Endothelial cell (in vitro differentiated cells): ENCODE data around the gene KRTAP5-4. TPM values are rescaled to one million over a fixed set of nuclear protein-coding genes. Genes with fewer than 3 reads are reported as not detected.
"Not testable (repeated sequence)": the region's sequence is repeated elsewhere in the genome, so short reads cannot be mapped to it uniquely, and the experiment has no call there.

Source experiments
- DNase-seq: peaks from one replicate; pipeline ENCODE4 v3.0.0; 2021; ENCODE audit warnings: low spot score
- H3K27ac Mint-ChIP-seq: one replicate; pipeline ENCODE4 v1.8.0; 2021; ENCODE audit warnings: mixed read lengths, inconsistent platforms; ENCODE audit not compliant: unreplicated experiment
- H3K27me3 Mint-ChIP-seq: one replicate; pipeline ENCODE4 v1.8.0; 2021; ENCODE audit warnings: mild to moderate bottlenecking, moderate library complexity, mixed read lengths, inconsistent platforms; ENCODE audit not compliant: unreplicated experiment
- H3K36me3 Mint-ChIP-seq: one replicate; pipeline ENCODE4 v1.8.0; 2021; ENCODE audit warnings: mild to moderate bottlenecking, low read depth, mixed read lengths, inconsistent platforms; ENCODE audit not compliant: unreplicated experiment
- H3K4me1 Mint-ChIP-seq: one replicate; pipeline ENCODE4 v1.8.0; 2021; ENCODE audit warnings: mild to moderate bottlenecking, mixed read lengths, inconsistent platforms; ENCODE audit not compliant: unreplicated experiment
- H3K4me3 Mint-ChIP-seq: one replicate; pipeline ENCODE4 v1.8.0; 2021; ENCODE audit warnings: mild to moderate bottlenecking, mixed read lengths, inconsistent platforms; ENCODE audit not compliant: unreplicated experiment
- H3K9me3 Mint-ChIP-seq: one replicate; pipeline ENCODE4 v1.8.0; 2021; ENCODE audit warnings: mixed read lengths, inconsistent platforms; ENCODE audit not compliant: unreplicated experiment
- total RNA-seq: library from RNA; stranded (reverse); fragmentation: NEBNext Ultra II Directional; extraction: Animal tissue kit (Norgen Biotek cat#: 25700); gene quantifications from one replicate; pipeline ENCODE4 v1.2.1, GENCODE V29; 2021; ENCODE audit not compliant: unreplicated experiment
- TF ChIP-seq, protein P1 (sequence below): fragments of 200-600 bp; sonication (generic); IDR thresholded peaks from one replicate; pipeline ENCODE4 v1.5.0; 2021; ENCODE audit warnings: antibody characterized with exemption; ENCODE audit not compliant: unreplicated experiment

Gene KRTAP5-4
- total RNA-seq, 1 donor from 2014 or later, result not detected

DNA sequence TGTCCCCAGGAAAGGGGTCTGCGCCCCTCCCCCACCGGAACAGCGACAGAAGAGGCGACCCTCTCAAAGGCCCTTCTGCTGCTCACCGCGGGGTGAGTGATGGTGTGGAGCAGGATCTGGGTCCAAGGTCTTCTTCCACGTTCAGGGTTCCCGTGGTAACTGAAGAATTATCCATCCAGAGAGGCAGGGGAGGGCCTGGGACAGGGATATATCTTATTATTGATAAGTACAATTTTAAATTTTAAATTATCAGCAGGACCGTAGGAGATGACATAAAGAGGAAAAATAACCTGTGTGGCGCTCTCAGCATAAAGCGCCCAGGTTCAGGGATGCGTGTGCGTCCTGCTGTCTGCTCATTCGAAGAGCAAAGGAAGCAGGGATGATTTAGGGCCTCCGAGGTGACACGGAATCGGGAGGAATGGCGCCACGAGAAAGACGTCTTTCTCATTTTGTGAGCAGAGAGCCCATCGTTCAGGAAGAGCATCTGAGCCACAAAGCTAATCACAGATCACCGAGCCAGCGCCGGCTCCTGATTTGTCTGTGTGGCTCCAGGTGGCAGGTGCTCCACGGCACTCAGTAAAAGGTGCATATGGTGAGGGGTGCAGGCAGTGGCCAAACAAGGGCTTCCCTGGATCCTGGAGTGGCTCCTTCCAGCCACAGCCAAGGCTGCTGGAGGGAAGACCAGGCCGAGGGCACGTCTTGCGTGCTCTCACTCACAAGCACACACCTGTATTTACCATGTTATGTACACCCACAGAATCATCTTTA, 26.9 kb upstream of the KRTAP5-4 start:
- no peak overlapping the region for H3K4me3 Mint-ChIP-seq
- H3K9me3 Mint-ChIP-seq, result no peaks in the 10 kb centered on the region
- peaks cover 11% of the 10 kb centered on the region for H3K27me3 Mint-ChIP-seq
- TF ChIP-seq, protein P1, sequence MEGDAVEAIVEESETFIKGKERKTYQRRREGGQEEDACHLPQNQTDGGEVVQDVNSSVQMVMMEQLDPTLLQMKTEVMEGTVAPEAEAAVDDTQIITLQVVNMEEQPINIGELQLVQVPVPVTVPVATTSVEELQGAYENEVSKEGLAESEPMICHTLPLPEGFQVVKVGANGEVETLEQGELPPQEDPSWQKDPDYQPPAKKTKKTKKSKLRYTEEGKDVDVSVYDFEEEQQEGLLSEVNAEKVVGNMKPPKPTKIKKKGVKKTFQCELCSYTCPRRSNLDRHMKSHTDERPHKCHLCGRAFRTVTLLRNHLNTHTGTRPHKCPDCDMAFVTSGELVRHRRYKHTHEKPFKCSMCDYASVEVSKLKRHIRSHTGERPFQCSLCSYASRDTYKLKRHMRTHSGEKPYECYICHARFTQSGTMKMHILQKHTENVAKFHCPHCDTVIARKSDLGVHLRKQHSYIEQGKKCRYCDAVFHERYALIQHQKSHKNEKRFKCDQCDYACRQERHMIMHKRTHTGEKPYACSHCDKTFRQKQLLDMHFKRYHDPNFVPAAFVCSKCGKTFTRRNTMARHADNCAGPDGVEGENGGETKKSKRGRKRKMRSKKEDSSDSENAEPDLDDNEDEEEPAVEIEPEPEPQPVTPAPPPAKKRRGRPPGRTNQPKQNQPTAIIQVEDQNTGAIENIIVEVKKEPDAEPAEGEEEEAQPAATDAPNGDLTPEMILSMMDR, result no peak
- no peak for DNase-seq
- H3K27ac Mint-ChIP-seq, result no peak overlapping the region
- H3K36me3 Mint-ChIP-seq, result no peaks in the 10 kb centered on the region
- no peaks in the 10 kb centered on the region for H3K4me1 Mint-ChIP-seq

DNA sequence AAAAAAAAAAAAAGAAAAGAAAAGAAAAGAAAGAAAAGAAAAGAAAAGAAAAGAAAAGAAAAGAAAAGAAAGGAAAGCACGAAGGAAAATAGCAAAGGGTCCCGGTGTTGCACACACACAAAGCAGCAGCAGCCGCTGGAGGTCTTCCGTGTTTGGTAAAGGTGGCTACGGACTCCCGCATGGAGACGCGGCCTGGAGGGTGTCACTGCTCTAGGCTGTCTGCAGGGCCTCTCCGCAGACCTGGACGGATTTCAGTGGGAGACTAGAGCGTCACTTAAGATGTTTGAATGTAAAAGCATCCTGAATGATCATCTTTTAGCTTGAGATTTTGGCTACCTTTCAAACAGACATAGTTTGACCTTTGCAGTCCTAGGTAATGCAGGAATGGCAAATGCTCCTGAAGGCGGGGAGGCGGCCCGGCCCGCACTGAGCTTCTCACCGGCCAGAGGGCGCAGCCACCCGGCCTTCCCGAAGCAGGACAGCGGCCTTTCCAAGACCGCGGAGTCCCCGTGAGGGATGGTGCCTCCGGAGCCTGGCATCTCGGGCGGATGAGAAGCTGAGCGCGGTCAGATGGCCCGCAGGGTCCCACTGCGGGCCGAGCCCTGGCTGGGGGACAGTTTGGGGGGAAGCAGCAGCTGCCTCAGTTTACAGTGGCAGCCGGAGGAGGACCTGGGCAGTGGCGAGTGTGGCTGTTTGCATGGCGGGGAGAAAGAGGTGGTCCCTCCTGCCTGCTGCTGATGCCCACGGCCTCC, 26.1 kb upstream of the KRTAP5-4 start:
- no peak for DNase-seq
- Mint-ChIP-seq H3K4me3 (no peak overlapping the region), H3K36me3 (no peaks in the 10 kb centered on the region), H3K9me3 (no peaks in the 10 kb centered on the region), H3K4me1 (no peaks in the 10 kb centered on the region), H3K27ac (no peak overlapping the region), H3K27me3 (peaks cover 10% of the 10 kb centered on the region)
- TF ChIP-seq, protein P1, result no peak

DNA sequence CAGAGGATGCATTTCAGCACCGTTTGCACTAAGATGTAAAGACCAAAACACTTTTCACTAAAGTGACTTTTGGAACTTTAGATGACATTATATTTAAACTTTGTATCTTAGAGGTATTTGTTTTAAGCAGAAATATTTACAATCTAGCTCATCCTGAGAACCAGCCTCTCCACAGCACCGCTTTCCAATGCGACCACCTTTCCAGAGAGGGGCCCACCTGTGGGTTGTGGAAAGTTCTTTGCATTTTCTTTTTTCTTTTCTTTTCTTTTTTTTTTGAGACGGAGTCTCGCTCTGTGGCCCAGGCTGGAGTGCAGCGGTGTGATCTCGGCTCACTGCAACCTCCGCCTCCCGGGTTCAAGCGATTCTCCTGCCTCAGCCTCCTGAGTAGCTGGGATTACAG, 24.6 kb upstream of the KRTAP5-4 start:
- H3K27me3 Mint-ChIP-seq, H3K4me3 Mint-ChIP-seq, H3K4me1 Mint-ChIP-seq, H3K36me3 Mint-ChIP-seq, H3K27ac Mint-ChIP-seq, H3K9me3 Mint-ChIP-seq, DNase-seq: not testable (repeated sequence)

DNA sequence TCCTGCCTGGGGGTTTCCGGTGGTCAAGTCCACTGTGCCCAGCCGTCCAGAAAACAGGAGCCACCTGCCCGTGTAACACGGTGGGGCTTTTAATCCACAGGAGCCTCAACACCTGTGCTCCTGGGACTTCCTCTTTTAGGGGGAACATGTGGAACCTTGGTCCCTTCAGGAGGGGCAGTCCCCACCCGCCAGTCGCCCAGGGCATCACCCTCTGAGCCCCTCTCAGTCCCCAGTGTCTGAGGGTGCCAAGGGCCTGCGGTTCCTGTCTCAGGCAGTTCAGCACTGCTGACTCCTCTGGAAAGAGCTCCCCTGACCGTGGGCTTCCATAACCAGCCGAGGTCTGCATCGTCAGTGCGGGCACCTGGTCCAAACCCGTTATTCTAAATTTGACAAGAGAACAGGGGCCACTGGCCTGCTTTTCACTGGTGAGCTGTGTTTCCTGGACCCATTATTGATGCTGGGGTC, 23.5 kb upstream of the KRTAP5-4 start:
- Mint-ChIP-seq H3K27ac (no peak overlapping the region), H3K4me3 (no peak overlapping the region), H3K9me3 (no peaks in the 10 kb centered on the region), H3K4me1 (no peaks in the 10 kb centered on the region), H3K36me3 (no peaks in the 10 kb centered on the region), H3K27me3 (peaks cover 6% of the 10 kb centered on the region)
- TF ChIP-seq, protein P1, result no peak
- DNase-seq, result no peak

DNA sequence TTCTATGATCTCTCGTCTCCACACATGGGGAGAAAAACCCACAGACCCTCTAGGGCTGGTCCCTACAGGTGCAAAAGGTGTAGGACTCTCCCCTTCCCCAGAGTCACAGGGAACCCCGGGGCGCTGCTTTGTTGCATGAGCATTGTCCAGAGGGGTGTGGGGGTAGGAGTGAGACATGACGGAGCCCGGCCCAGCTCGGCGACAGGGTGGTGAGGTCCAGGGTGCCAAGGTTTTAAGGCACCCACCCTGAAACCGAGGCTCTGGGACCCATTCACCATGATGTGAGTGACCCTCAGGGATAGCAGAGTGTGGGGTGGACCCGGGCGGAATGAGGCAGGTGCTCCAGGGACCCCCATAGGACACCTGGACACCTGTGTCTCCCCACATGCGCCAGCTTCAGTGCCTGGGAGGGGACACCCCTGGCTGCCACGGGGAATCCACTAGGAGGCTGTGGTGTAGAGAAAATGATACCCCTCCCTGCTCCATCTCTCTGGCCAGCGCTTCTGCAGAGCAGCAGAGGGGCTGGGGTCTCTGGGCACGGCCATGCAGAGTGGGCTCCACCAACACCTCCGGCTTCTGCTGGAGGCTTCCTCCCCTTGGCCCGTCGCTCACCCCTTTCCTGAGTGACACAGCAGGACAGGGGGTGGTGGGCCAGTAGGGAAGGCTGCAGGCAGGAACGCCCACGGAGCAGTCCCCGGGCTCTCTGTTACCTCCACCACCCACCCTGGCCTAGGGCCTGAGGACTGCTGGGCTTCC, 22.8 kb upstream of the KRTAP5-4 start:
- Mint-ChIP-seq H3K9me3 (no peaks in the 10 kb centered on the region), H3K4me3 (no peak overlapping the region), H3K27ac (no peak overlapping the region), H3K27me3 (peaks cover 1% of the 10 kb centered on the region), H3K4me1 (peaks cover 2% of the 10 kb centered on the region), H3K36me3 (no peaks in the 10 kb centered on the region)
- DNase-seq, result no peak
- TF ChIP-seq, protein P1, result no peak
